ENCODE data around the gene CCPG1.

GRCh38 chr15:55422089-55422488 lies 13.9 kb upstream of the CCPG1 start:
- TF ChIP-seq POLR2AphosphoS5 (IDR thresholded peaks at IDR 0.05): no peak
- TF ChIP-seq, protein P1, sequence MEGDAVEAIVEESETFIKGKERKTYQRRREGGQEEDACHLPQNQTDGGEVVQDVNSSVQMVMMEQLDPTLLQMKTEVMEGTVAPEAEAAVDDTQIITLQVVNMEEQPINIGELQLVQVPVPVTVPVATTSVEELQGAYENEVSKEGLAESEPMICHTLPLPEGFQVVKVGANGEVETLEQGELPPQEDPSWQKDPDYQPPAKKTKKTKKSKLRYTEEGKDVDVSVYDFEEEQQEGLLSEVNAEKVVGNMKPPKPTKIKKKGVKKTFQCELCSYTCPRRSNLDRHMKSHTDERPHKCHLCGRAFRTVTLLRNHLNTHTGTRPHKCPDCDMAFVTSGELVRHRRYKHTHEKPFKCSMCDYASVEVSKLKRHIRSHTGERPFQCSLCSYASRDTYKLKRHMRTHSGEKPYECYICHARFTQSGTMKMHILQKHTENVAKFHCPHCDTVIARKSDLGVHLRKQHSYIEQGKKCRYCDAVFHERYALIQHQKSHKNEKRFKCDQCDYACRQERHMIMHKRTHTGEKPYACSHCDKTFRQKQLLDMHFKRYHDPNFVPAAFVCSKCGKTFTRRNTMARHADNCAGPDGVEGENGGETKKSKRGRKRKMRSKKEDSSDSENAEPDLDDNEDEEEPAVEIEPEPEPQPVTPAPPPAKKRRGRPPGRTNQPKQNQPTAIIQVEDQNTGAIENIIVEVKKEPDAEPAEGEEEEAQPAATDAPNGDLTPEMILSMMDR (IDR thresholded peaks at IDR 0.05): no peak
- no peak for TF ChIP-seq POLR2A (IDR thresholded peaks at IDR 0.05)
- no peak for TF ChIP-seq EP300 (IDR thresholded peaks at IDR 0.05)

All from upper lobe of left lung (tissue), 4 donors.